Upper lobe of left lung (tissue), 4 donors: ENCODE data around the gene PIGQ.

Experiments used
- CTCF ChIP-seq, 6 experiments: fragments of 450-650 bp in 4 of 6; fragments of 200-600 bp in 2 of 6; sonication (generic) in 2 of 6; IDR thresholded peaks; one replicate each; pipeline ENCODE4 v1.5.1; 2016 to 2019; ENCODE audit warnings: antibody characterized with exemption in 6 of 6
- POLR2A ChIP-seq, 4 donors: fragments of 450-650 bp; IDR thresholded peaks; one replicate each; pipeline ENCODE4 v1.5.1; 2016 to 2017; ENCODE audit warnings: antibody characterized with exemption in 4 of 4, mild to moderate bottlenecking in 2 of 4

DNA sequence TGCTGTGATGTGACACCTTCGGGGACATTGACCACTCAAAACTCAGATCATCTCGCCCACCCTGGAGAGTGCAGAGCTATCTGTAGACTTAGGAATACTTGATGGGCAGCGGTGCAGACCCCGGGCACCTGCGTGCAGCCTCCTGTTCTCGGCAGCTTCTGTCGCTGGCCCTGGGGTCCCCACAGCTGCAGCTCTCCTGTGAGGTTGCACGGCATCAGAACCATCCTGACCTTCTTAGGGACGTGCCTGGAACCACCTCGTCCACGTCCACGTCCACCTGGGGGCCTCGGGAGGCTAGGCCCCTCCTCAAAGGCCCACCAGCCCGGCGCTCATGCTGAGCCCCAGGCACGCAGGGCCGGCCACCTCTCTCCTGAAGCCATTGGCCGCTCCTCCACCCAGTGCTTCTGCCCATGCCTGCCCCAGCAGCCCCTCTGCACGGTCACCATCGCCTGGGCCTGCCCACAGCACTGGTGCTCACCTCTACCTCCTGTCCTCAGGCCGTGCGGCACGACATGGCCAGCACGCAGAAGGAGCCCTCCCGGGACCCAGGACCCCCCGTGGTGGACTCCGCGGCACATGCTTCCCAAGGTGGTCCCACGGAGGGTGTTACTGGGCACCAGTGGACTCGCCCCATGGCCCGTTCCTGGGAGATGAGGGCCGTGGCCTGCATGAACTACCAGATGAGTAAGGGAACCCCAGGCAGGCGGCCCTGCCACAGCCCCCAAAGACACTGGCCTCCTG, 58.7 kb downstream of the PIGQ start:
- TF ChIP-seq CTCF (IDR thresholded peaks at IDR 0.05) (no peak), POLR2A (IDR thresholded peaks at IDR 0.05) (no peak)
